NAMALWA (cell line): Measurements from ENCODE around the gene TIMP2.
A peak's percentile ranks its signal among the peaks of the same experiment; 100 is the strongest.

Experiments
- DNase-seq: peaks from one replicate; pipeline ENCODE4 v3.0.0-alpha.2; 2015; ENCODE audit warnings: low spot score

The TIMP2 gene

DNA sequence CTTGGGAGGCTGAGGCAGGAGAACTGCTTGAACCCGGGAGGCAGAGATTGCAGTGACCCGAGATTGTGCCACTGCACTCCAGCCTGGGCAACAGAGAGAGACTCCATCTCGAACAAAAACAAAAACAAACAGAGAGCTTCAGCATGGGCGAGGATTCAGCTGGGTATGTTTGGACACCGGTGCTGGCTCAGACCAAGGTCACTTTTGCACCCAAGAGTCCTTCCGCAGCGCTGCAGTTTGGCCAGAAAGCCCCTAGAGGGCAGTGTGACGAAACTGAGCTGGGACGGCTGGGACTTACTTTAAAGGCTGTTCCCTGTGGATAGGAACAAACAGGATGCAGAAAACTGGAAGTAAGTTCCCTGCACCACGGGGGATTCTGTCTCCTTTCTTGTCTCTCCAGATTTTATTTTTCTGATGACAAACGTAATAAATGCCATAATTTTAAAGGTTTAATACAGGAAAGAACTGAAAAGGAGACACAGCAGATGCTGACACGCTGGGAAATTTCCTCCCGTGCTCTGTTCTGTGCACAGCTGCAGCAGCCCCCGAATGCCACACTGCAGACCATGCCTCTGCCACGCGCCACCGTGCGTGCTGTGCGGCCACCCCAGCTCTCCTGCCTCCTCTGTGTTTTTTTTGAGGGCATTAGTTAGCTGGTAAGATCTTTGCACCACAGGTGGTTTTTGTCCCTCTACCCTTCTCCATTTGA, 59.4 kb downstream of the TIMP2 start:
- DNase-seq, result peak; percentile 75

- DNase-seq, result no peak
Observed at GRCh38 chr17:78864117-78864516, 61.1 kb downstream of the TIMP2 start.

- no peak for DNase-seq
Observed at GRCh38 chr17:78862073-78863023, 62.8 kb downstream of the TIMP2 start.

GRCh38 chr17:78861229-78861628, 64.0 kb downstream of the TIMP2 start:
- no peak for DNase-seq

DNA sequence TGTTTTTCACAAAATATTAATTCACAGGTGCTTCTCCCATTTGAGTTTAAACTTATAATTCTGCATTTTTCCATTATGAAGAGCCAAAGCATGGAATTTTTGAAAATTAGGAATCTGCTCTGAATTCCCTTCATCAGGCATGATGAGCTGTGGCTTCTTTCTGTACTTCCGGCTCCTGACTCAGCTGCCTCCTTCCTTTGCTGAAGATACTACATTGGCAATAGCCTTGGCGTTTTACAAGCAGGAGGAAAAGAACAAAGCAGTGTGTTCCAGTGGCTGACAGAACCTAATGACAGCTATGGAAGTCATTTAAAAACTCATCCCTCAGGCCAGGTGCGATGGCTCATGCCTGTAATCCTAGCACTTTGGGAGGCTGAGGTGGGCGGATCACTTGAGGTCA, 66.1 kb downstream of the TIMP2 start:
- no peak for DNase-seq

DNA sequence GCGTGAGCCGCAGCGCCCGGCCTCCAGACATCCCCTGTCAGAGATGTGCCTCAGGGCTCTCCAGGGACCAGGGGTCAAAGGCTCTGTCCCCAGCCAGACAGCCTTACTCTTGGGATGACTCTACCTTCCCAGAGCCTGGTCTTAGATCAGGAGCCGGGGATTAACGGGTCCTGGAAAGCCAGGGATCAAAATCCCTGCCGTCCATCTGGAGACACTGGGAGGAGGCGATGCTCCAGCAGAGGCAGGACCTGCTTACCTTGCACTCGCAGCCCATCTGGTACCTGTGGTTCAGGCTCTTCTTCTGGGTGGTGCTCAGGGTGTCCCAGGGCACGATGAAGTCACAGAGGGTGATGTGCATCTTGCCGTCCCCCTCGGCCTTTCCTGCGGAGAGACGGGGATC, 67.9 kb downstream of the TIMP2 start:
- no peak for DNase-seq

DNA sequence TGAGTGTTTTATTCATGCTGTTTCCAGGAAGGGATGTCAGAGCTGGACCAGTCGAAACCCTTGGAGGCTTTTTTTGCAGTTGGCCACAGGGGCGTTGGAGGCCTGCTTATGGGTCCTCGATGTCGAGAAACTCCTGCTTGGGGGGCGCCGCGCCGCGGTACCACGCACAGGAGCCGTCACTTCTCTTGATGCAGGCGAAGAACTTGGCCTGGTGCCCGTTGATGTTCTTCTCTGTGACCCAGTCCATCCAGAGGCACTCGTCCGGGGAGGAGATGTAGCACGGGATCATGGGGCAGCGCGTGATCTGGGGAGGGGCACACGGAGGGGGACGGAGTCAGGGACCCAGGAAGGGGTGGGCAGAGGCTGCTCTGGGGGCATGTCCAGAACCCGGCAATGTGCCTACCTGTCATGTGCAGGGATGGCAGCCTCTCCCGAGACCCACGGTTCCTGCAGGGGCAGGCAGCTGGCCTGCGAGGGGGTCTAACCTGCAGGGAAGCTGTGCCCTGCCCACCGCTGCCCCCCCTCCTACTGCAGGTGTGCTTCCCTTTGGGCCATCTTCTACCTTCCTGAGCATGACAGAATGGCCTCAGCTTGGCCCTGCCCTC, 69.5 kb downstream of the TIMP2 start:
- DNase-seq, result no peak

GRCh38 chr17:78854508-78854907, 70.7 kb downstream of the TIMP2 start:
- DNase-seq, result no peak

GRCh38 chr17:78853926-78854394, 71.2 kb downstream of the TIMP2 start:
- no peak for DNase-seq

DNA sequence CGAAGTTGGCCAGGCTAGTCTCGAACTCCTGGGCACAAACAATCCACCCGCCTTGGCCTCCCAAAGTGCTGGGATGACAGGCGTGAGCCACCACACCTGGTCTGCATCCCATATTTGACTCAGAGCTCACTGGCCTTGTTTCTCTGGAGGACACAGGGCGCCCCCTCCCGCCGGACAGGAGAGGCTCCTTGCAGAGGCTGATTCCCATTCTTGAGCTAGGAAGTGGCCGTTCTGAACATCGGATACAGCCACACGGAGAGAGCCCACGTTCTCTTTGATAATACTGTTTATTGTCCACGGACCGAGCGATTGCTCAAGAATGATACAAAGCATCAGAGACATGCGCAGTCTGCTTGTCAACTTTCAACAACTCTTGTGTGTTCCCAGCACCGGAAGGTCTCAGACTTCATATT, 72.5 kb downstream of the TIMP2 start:
- DNase-seq, result no peak

GRCh38 chr17:78849026-78849425, 76.2 kb downstream of the TIMP2 start:
- no peak for DNase-seq

- DNase-seq, result no peak
Observed at GRCh38 chr17:78847052-78847451, 78.1 kb downstream of the TIMP2 start.

GRCh38 chr17:78844301-78845005, 80.7 kb downstream of the TIMP2 start:
- DNase-seq, result no peak

GRCh38 chr17:78842881-78843565, 82.2 kb downstream of the TIMP2 start:
- DNase-seq, result peak; percentile 76

GRCh38 chr17:78840780-78841611, 84.2 kb downstream of the TIMP2 start, which contains the start of gene USP36:
Gene USP36 (minus strand): TSS chr17:78840814. CDS start chr17:78836363, 4,451 bp downstream.
- DNase-seq, result peak; percentile 99

DNA sequence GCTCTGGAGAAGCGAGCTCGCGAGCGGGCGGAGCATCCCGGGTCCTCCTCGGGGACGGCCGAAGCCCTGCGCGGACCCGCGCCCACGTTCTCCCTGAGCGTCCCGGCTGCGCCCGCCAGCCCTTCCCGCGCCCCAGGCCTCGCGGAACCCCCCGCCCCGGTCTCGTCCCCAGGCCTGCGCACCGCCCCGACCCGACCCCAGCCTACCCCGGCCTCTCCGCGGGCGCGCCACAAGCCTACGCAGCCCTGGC, 84.7 kb downstream of the TIMP2 start:
- no peak for DNase-seq

- DNase-seq, result peak; percentile 56
Observed at GRCh38 chr17:78839762-78840529, 85.2 kb downstream of the TIMP2 start.

- DNase-seq, result peak; percentile 60
Observed at GRCh38 chr17:78839235-78839761, 85.9 kb downstream of the TIMP2 start.

- no peak for DNase-seq
Observed at GRCh38 chr17:78838574-78839005, 86.6 kb downstream of the TIMP2 start.
